HEK293 (cell line): ENCODE measurements around the gene CPAMD8.

ENCODE experiments used
- CTCF ChIA-PET: fragments of 350-600 bp; formaldehyde crosslinking; extraction: SDS; loops from one replicate; lab custom pipeline; 2021; ENCODE audit warnings: antibody characterized with exemption; lab: Yijun Ruan, JAX
- POLR2A ChIA-PET: fragments of 300-600 bp; formaldehyde crosslinking; extraction: SDS; loops from one replicate; lab custom pipeline; 2020; ENCODE audit warnings: antibody characterized with exemption, inconsistent platforms; lab: Yijun Ruan, JAX
- H3K27ac ChIP-seq: fragments of 200-500 bp; sonication (Bioruptor generic); 2 replicates; pipeline ENCODE4 v1.5.1; 2014; ENCODE audit warnings: low read depth, low read length, control low read depth, inconsistent platforms; ENCODE audit errors: extremely low read depth
- H3K36me3 ChIP-seq, 2 experiments: fragments of 200-500 bp in 1 of 2; sonication (Bioruptor generic) in 1 of 2; 1 replicate in 1 of 2; 2 replicates in 1 of 2; pipeline ENCODE4 v1.5.1; 2014 to 2017; ENCODE audit warnings: inconsistent platforms in 2 of 2, low read length in 2 of 2; ENCODE audit not compliant: control insufficient read depth in 2 of 2, insufficient read depth in 1 of 2
- H3K4me1 ChIP-seq: fragments of 200-500 bp; sonication (Bioruptor generic); 2 replicates; pipeline ENCODE4 v1.5.1; 2014; ENCODE audit warnings: mild to moderate bottlenecking, low read length, inconsistent platforms; ENCODE audit not compliant: control insufficient read depth, insufficient read depth
- H3K4me3 ChIP-seq: 2 replicates; pipeline ENCODE4 v1.5.1; 2011; ENCODE audit warnings: low read depth, mild to moderate bottlenecking, control low read depth, low read length, moderate library complexity
- H3K9me3 ChIP-seq: fragments of 200-500 bp; sonication (Bioruptor generic); 2 replicates; pipeline ENCODE4 v1.5.1; 2014; ENCODE audit warnings: low read depth, low read length, inconsistent platforms; ENCODE audit not compliant: control insufficient read depth, insufficient read depth
- TCF7L2 ChIP-seq: IDR thresholded peaks from 2 replicates; pipeline ENCODE4 v1.6.1; 2011; ENCODE audit warnings: low read depth, mild to moderate bottlenecking, inconsistent platforms, low read length, moderate library complexity, borderline replicate concordance
- WT1 ChIP-seq: fragments of 450-650 bp; formaldehyde crosslinking; IDR thresholded peaks from 2 replicates; pipeline ENCODE4 v1.5.1; 2016; ENCODE audit warnings: missing biosample characterization, missing genetic modification characterization
- ZBTB1 ChIP-seq: fragments of 450-650 bp; formaldehyde crosslinking; IDR thresholded peaks from 2 replicates; pipeline ENCODE4 v1.5.1; 2016; ENCODE audit warnings: missing biosample characterization, missing genetic modification characterization
- ZEB2 ChIP-seq: fragments of 450-650 bp; formaldehyde crosslinking; IDR thresholded peaks from 2 replicates; pipeline ENCODE4 v1.5.1; 2016; ENCODE audit warnings: missing biosample characterization, missing genetic modification characterization
- ZNF302 ChIP-seq: fragments of 450-650 bp; formaldehyde crosslinking; IDR thresholded peaks from 2 replicates; pipeline ENCODE4 v1.5.1; 2016; ENCODE audit warnings: missing biosample characterization, missing genetic modification characterization, low read depth
- ZNF335 ChIP-seq: fragments of 450-650 bp; formaldehyde crosslinking; conservative IDR thresholded peaks from 2 replicates; pipeline ENCODE4 v1.5.1; 2016; ENCODE audit warnings: missing biosample characterization, missing genetic modification characterization
- ZNF341 ChIP-seq: fragments of 450-650 bp; formaldehyde crosslinking; IDR thresholded peaks from 2 replicates; pipeline ENCODE4; 2016; ENCODE audit warnings: low read depth, missing biosample characterization, missing genetic modification characterization
- ZNF404 ChIP-seq: fragments of 450-650 bp; formaldehyde crosslinking; IDR thresholded peaks from 2 replicates; pipeline ENCODE4 v1.5.1; 2017; ENCODE audit warnings: missing biosample characterization, missing genetic modification characterization
- ZNF433 ChIP-seq: fragments of 450-650 bp; formaldehyde crosslinking; IDR thresholded peaks from 2 replicates; pipeline ENCODE4 v1.5.1; 2016; ENCODE audit warnings: missing biosample characterization, missing genetic modification characterization, low read depth
- ZNF473 ChIP-seq: fragments of 450-650 bp; formaldehyde crosslinking; IDR thresholded peaks from 2 replicates; pipeline ENCODE4 v1.5.1; 2017; ENCODE audit warnings: missing biosample characterization, missing genetic modification characterization
- ZNF623 ChIP-seq: fragments of 450-650 bp; formaldehyde crosslinking; IDR thresholded peaks from 2 replicates; pipeline ENCODE4 v1.5.1; 2016; ENCODE audit warnings: missing biosample characterization, missing genetic modification characterization
- ZNF707 ChIP-seq: fragments of 450-650 bp; formaldehyde crosslinking; IDR thresholded peaks from 2 replicates; pipeline ENCODE4 v1.5.1; 2016; ENCODE audit warnings: missing biosample characterization, missing genetic modification characterization
- ZXDB ChIP-seq: fragments of 450-650 bp; formaldehyde crosslinking; IDR thresholded peaks from 2 replicates; pipeline ENCODE4 v1.5.1; 2016; ENCODE audit warnings: missing biosample characterization, missing genetic modification characterization
- TF ChIP-seq, protein P1 (sequence below): fragments of 450-650 bp; formaldehyde crosslinking; IDR thresholded peaks from 2 replicates; pipeline ENCODE4 v1.5.1; 2016; ENCODE audit warnings: missing biosample characterization, missing genetic modification characterization
- TF ChIP-seq, protein P2 (sequence below): sonication (generic); formaldehyde crosslinking; IDR thresholded peaks from 2 replicates; pipeline ENCODE4 v1.8.1; 2022; ENCODE audit warnings: mild to moderate bottlenecking, moderate library complexity, missing genetic modification reagents
- TF ChIP-seq, protein P3 (sequence below): fragments of 450-650 bp; formaldehyde crosslinking; IDR thresholded peaks from 2 replicates; pipeline ENCODE4 v1.5.1; 2017; ENCODE audit warnings: missing biosample characterization, missing genetic modification characterization
- TF ChIP-seq, protein P4 (sequence below): fragments of 450-650 bp; formaldehyde crosslinking; IDR thresholded peaks from 2 replicates; pipeline ENCODE4 v1.5.1; 2016; ENCODE audit warnings: missing biosample characterization, missing genetic modification characterization
- TF ChIP-seq, protein P5 (sequence below): fragments of 450-650 bp; formaldehyde crosslinking; IDR thresholded peaks from 2 replicates; pipeline ENCODE4 v1.5.1; 2017; ENCODE audit warnings: missing biosample characterization, missing genetic modification characterization

CPAMD8 gene

DNA sequence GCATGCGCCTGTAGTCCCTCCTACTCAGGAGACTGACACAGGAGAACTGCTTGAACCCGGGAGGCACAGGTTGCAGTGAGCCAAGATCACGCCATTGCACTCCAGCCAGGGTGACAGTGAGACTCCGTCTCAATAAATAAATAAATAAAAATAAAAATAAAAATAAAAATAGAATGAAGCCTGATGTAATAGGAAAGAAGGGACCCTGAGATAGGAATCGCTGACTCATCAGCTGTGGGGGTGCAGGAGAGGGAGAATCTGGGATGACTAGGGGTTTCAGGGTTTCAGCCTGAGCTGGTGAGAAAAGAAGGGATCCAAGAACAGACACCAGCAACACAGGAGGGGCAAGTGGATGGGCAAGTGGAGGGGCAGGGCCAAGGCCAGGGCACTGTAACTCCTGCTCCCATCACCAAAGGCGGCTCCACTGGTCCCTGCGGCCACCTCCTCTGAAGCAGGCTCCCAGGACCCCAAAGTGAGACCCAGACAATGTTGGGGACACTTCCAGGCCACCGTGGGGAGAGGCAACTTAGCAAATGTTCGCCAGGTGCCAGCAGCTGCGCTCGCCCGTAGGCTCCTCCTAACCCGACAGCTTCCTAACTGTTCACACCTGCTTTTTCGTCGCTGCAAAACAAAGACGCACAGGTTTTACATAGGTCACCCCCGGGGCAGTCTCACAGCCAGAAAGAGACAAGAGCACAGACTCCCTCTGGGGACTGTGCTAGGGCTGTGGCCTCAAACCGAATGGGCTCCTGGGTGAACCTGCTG, 47.4 kb upstream of the CPAMD8 start:
- peaks cover 8% of the 10 kb centered on the region for H3K4me1 ChIP-seq
- no peaks in the 10 kb centered on the region for H3K9me3 ChIP-seq
- H3K4me3 ChIP-seq: peak overlapping the region; percentile 89
- ChIA-PET CTCF (interaction anchor here (0.5 to 0.7 kb wide), 4 partner anchors 21 to 384 kb away, joined by 3 to 4 read pairs (median 4); no protein-coding TSS in a partner anchor), POLR2A (interaction anchor here (0.7 to 1.4 kb wide), 2 partner anchors 141 to 231 kb away, joined by 3 to 5 read pairs; partner anchors contain the start of gene USE1)
- TF ChIP-seq, protein P1, sequence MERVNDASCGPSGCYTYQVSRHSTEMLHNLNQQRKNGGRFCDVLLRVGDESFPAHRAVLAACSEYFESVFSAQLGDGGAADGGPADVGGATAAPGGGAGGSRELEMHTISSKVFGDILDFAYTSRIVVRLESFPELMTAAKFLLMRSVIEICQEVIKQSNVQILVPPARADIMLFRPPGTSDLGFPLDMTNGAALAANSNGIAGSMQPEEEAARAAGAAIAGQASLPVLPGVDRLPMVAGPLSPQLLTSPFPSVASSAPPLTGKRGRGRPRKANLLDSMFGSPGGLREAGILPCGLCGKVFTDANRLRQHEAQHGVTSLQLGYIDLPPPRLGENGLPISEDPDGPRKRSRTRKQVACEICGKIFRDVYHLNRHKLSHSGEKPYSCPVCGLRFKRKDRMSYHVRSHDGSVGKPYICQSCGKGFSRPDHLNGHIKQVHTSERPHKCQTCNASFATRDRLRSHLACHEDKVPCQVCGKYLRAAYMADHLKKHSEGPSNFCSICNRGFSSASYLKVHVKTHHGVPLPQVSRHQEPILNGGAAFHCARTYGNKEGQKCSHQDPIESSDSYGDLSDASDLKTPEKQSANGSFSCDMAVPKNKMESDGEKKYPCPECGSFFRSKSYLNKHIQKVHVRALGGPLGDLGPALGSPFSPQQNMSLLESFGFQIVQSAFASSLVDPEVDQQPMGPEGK: 0 out of 2 replicates have a peak, but pooled peaks have one; percentile 15
- TF ChIP-seq ZNF623 (no peak), ZNF335 (tag by site-specific recombination) (peak; percentile 57)
- no peak overlapping the region for H3K27ac ChIP-seq
- peaks cover 12 to 42% of the 10 kb centered on the region in 2 experiments; a peak in 2 of 3 replicates for H3K36me3 ChIP-seq

DNA sequence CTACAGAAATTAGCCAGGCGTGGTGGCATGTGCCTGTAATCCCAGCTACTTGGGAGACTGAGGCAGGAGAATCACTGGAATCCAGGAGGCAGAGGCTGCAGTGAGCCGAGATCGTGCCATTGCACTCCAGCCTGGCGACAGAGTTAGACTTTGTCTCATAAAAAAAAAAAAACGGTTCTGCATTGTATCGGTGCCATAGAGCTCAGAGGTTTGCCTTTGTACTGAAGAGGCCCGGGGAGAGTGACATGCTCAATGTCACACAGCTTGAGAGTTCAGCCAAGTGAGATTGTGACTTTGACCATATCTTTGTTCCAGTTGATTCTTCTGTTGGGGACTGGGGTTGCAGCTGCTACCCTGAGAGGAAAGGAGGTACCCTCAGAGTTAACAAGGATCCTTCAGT, 44.3 kb upstream of the CPAMD8 start:
- POLR2A ChIA-PET: no interaction called here
- H3K4me1 ChIP-seq: peaks cover 6% of the 10 kb centered on the region
- peaks cover 30 to 66% of the 10 kb centered on the region in 2 experiments for H3K36me3 ChIP-seq
- H3K4me3 ChIP-seq: no peak overlapping the region
- H3K27ac ChIP-seq: no peak overlapping the region
- TF ChIP-seq, protein P2, sequence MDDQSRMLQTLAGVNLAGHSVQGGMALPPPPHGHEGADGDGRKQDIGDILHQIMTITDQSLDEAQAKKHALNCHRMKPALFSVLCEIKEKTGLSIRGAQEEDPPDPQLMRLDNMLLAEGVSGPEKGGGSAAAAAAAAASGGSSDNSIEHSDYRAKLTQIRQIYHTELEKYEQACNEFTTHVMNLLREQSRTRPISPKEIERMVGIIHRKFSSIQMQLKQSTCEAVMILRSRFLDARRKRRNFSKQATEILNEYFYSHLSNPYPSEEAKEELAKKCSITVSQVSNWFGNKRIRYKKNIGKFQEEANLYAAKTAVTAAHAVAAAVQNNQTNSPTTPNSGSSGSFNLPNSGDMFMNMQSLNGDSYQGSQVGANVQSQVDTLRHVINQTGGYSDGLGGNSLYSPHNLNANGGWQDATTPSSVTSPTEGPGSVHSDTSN (CRISPR knock-in tag): no peak
- CTCF ChIA-PET: no interaction called here
- no peaks in the 10 kb centered on the region for H3K9me3 ChIP-seq

DNA sequence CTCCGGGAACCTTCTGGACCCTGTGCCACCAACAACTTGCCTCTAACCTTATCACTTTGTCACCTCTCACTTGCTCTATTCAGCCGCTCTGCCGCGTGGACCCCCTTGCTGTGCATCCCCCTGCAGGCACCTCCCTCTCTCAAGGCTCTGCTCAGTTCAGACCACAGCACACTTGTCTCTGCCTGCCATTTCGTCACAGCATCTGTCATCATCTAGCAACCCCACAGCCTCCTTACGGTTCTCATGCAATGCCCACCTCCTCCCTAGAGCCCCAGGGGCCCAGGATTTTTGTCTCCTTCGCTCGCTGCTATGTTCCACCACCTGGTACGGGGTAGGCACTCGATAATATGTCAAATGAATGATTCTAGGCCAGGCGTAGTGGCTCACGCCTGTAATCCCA, 43.8 kb upstream of the CPAMD8 start:
- CTCF ChIA-PET: interaction anchor here (0.6 kb wide), 1 partner anchor 121 kb away, joined by 3 read pairs; no protein-coding TSS in a partner anchor
- H3K27ac ChIP-seq: no peak overlapping the region
- peaks cover 32 to 69% of the 10 kb centered on the region in 2 experiments for H3K36me3 ChIP-seq
- peaks cover 6% of the 10 kb centered on the region for H3K4me1 ChIP-seq
- TF ChIP-seq ZNF404 (tag by site-specific recombination) (no peak), ZNF302 (no peak), ZNF335 (tag by site-specific recombination) (no peak), ZEB2 (tag by site-specific recombination) (no peak), ZNF341 (tag by site-specific recombination) (no peak), ZBTB1 (tag by site-specific recombination) (no peak)
- TF ChIP-seq, protein P3, sequence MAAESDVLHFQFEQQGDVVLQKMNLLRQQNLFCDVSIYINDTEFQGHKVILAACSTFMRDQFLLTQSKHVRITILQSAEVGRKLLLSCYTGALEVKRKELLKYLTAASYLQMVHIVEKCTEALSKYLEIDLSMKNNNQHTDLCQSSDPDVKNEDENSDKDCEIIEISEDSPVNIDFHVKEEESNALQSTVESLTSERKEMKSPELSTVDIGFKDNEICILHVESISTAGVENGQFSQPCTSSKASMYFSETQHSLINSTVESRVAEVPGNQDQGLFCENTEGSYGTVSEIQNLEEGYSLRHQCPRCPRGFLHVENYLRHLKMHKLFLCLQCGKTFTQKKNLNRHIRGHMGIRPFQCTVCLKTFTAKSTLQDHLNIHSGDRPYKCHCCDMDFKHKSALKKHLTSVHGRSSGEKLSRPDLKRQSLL: no peak
- TF ChIP-seq, all 188 proteins: peak for 0
- H3K4me3 ChIP-seq: no peak overlapping the region
- POLR2A ChIA-PET: no interaction called here
- H3K9me3 ChIP-seq: no peaks in the 10 kb centered on the region

DNA sequence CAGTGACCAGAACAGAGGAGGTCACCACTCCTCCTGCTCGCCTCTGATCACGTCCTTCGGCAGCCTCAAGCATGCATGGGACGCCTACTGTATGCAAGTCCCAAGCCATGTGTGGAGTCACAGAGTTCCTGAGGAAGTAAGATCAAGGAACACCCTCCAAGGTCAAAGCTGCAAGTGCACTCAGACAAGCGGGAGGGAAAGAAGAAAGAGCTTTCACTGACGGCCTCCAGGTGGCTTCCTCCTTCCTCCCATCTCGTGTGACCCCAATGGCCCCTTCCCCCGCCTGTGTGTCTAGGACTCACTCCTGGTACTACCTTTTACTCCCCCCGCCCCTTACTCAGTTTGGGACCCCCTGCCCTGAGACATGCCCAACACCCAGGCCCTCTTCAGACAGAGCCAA, 42.6 kb upstream of the CPAMD8 start:
- POLR2A ChIA-PET: interaction anchor here (0.6 kb wide), 1 partner anchor 248 kb away, joined by 4 read pairs; no protein-coding TSS in a partner anchor
- CTCF ChIA-PET: interaction anchor here (0.5 to 1.8 kb wide), 7 partner anchors 12 to 287 kb away, joined by 3 to 7 read pairs (median 4); partner anchors contain the start of gene ANKLE1
- no peak overlapping the region for H3K27ac ChIP-seq
- peaks cover 32 to 80% of the 10 kb centered on the region in 2 experiments for H3K36me3 ChIP-seq
- H3K9me3 ChIP-seq: no peaks in the 10 kb centered on the region
- no peak overlapping the region for H3K4me3 ChIP-seq
- H3K4me1 ChIP-seq: peaks cover 3% of the 10 kb centered on the region
- TF ChIP-seq, protein P4, sequence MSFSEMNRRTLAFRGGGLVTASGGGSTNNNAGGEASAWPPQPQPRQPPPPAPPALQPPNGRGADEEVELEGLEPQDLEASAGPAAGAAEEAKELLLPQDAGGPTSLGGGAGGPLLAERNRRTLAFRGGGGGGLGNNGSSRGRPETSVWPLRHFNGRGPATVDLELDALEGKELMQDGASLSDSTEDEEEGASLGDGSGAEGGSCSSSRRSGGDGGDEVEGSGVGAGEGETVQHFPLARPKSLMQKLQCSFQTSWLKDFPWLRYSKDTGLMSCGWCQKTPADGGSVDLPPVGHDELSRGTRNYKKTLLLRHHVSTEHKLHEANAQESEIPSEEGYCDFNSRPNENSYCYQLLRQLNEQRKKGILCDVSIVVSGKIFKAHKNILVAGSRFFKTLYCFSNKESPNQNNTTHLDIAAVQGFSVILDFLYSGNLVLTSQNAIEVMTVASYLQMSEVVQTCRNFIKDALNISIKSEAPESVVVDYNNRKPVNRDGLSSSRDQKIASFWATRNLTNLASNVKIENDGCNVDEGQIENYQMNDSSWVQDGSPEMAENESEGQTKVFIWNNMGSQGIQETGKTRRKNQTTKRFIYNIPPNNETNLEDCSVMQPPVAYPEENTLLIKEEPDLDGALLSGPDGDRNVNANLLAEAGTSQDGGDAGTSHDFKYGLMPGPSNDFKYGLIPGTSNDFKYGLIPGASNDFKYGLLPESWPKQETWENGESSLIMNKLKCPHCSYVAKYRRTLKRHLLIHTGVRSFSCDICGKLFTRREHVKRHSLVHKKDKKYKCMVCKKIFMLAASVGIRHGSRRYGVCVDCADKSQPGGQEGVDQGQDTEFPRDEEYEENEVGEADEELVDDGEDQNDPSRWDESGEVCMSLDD: no peak
- TF ChIP-seq WT1 (tag by site-specific recombination) (no peak), ZNF473 (no peak), ZNF433 (no peak), TCF7L2 (no peak), ZXDB (no peak), ZNF623 (no peak), ZNF707 (tag by site-specific recombination) (no peak)
- TF ChIP-seq, protein P5, sequence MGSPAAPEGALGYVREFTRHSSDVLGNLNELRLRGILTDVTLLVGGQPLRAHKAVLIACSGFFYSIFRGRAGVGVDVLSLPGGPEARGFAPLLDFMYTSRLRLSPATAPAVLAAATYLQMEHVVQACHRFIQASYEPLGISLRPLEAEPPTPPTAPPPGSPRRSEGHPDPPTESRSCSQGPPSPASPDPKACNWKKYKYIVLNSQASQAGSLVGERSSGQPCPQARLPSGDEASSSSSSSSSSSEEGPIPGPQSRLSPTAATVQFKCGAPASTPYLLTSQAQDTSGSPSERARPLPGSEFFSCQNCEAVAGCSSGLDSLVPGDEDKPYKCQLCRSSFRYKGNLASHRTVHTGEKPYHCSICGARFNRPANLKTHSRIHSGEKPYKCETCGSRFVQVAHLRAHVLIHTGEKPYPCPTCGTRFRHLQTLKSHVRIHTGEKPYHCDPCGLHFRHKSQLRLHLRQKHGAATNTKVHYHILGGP (tag by site-specific recombination): no peak
